ENCODE measurements around the gene PEX5L. TPM values are rescaled to one million over a fixed set of nuclear protein-coding genes. Genes with fewer than 3 reads are reported as not detected.

Gene PEX5L
- total RNA-seq, 1 experiment from 2014 or later = 0.47 TPM

DNA sequence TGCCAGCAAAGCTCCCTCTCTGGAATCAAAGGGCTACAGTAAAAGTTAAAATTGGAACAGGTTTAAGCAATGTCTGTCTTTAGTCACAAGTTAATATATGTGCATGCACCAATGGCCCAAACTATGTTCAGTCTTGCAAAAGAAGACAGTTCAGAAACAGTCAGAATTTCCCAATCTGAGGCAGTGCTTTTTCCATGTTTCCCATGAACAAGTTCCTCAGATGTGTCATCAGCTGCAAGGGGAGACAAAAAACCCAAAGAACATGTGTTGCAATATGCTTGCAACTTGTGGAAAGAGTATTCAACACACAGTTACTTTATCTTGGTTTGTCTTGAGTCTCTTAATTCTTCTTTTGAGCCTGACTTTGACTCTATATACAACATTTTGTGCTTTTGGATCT is 235.5 kb downstream of the PEX5L start:
- ChIA-PET CTCF (interaction anchor here (0.7 to 1.8 kb wide), 6 partner anchors 9 to 794 kb away, joined by 3 to 7 read pairs (median 4); no protein-coding TSS in a partner anchor), POLR2A (interaction anchor here (0.6 to 1.6 kb wide), 4 partner anchors 11 to 517 kb away, joined by 3 to 8 read pairs (median 4); no protein-coding TSS in a partner anchor)
- DNase-seq (ENCODE audit: unreplicated experiment) = peak; percentile 97
- intact Hi-C loops (cut with micrococcal nuclease) = no loop called here
- no peak overlapping the region for H3K4me3 Mint-ChIP-seq (ENCODE audit: unreplicated experiment)
- BruUV-seq (replicated peaks) = no TSS peak
- no peaks in the 10 kb centered on the region for H3K9me3 Mint-ChIP-seq (ENCODE audit: unreplicated experiment)
- peaks cover 17% of the 10 kb centered on the region for H3K4me1 Mint-ChIP-seq (ENCODE audit: insufficient read depth, unreplicated experiment)
- peak overlapping the region; percentile 83 for H3K27ac Mint-ChIP-seq (ENCODE audit: low read depth, unreplicated experiment)
- no peaks in the 10 kb centered on the region for H3K36me3 Mint-ChIP-seq (ENCODE audit: insufficient read depth, unreplicated experiment)
- H3K27me3 Mint-ChIP-seq (ENCODE audit: insufficient read depth, unreplicated experiment) = no peaks in the 10 kb centered on the region
- TF ChIP-seq, protein P1, sequence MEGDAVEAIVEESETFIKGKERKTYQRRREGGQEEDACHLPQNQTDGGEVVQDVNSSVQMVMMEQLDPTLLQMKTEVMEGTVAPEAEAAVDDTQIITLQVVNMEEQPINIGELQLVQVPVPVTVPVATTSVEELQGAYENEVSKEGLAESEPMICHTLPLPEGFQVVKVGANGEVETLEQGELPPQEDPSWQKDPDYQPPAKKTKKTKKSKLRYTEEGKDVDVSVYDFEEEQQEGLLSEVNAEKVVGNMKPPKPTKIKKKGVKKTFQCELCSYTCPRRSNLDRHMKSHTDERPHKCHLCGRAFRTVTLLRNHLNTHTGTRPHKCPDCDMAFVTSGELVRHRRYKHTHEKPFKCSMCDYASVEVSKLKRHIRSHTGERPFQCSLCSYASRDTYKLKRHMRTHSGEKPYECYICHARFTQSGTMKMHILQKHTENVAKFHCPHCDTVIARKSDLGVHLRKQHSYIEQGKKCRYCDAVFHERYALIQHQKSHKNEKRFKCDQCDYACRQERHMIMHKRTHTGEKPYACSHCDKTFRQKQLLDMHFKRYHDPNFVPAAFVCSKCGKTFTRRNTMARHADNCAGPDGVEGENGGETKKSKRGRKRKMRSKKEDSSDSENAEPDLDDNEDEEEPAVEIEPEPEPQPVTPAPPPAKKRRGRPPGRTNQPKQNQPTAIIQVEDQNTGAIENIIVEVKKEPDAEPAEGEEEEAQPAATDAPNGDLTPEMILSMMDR (IDR thresholded peaks at IDR 0.05; ENCODE audit: unreplicated experiment) = no peak

DNA sequence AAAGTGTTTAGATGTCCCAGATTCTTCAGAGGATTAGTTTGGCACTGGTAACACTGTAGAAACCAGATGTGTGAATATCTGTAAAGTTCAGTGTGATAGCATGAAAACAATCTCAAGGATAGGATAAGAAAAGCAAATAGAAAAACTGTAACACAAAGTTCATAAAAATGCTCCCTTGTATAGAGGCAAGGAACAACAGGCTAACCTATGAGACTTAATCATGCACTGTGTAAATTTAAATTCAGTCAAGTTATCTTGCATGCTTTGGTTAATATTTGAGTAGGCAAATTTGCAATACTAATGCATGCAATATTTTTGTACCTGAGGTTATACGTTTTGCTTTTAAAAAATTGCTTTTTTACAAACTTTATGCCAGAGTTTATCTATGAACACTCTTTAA is 239.5 kb downstream of the PEX5L start:
- H3K36me3 Mint-ChIP-seq (ENCODE audit: insufficient read depth, unreplicated experiment) = no peaks in the 10 kb centered on the region
- no peak overlapping the region for H3K4me3 Mint-ChIP-seq (ENCODE audit: unreplicated experiment)
- H3K4me1 Mint-ChIP-seq (ENCODE audit: insufficient read depth, unreplicated experiment) = peaks cover 12% of the 10 kb centered on the region
- ChIA-PET POLR2A (no interaction called here), CTCF (interaction anchor here (1.6 kb wide), 1 partner anchor 14 kb away, joined by 3 read pairs; no protein-coding TSS in a partner anchor)
- H3K27me3 Mint-ChIP-seq (ENCODE audit: insufficient read depth, unreplicated experiment) = no peaks in the 10 kb centered on the region
- TF ChIP-seq, protein P1 (IDR thresholded peaks at IDR 0.05; ENCODE audit: unreplicated experiment) = no peak
- DNase-seq (ENCODE audit: unreplicated experiment) = no peak
- intact Hi-C loops (cut with micrococcal nuclease) = no loop called here
- H3K9me3 Mint-ChIP-seq (ENCODE audit: unreplicated experiment) = no peaks in the 10 kb centered on the region
- H3K27ac Mint-ChIP-seq (ENCODE audit: low read depth, unreplicated experiment) = no peak overlapping the region
- BruUV-seq (replicated peaks) = no TSS peak

DNA sequence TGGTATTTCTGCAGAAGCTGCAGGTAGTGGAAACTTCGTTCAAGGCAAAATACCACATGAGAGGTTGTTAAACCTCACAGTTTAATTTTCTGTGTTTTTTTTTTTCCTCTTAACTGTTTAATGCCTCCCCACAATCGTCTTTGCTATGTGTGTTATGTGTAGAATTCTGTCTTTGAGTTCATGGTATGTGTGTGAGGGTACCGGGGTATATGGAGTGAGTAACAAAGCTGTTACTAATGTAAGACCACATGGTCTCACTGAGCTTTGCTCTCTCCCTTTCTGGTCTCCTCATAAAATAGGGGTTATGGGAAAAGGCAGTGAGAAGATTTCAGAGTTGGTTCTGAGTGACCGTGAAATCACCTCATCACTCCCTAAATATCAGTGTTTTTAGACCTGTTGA is 240.3 kb downstream of the PEX5L start:
- Mint-ChIP-seq H3K4me3 (ENCODE audit: unreplicated experiment) (no peak overlapping the region), H3K36me3 (ENCODE audit: insufficient read depth, unreplicated experiment) (peaks cover 5% of the 10 kb centered on the region), H3K27me3 (ENCODE audit: insufficient read depth, unreplicated experiment) (no peaks in the 10 kb centered on the region), H3K27ac (ENCODE audit: low read depth, unreplicated experiment) (no peak overlapping the region), H3K9me3 (ENCODE audit: unreplicated experiment) (no peaks in the 10 kb centered on the region), H3K4me1 (ENCODE audit: insufficient read depth, unreplicated experiment) (peaks cover 12% of the 10 kb centered on the region)
- CTCF ChIA-PET = interaction anchor here (0.6 to 1.6 kb wide), 3 partner anchors 15 to 146 kb away, joined by 3 read pairs; no protein-coding TSS in a partner anchor
- POLR2A ChIA-PET = no interaction called here
- DNase-seq (ENCODE audit: unreplicated experiment) = no peak
- intact Hi-C loops (cut with micrococcal nuclease) = no loop called here
- BruUV-seq (replicated peaks) = no TSS peak
- TF ChIP-seq, protein P1 (IDR thresholded peaks at IDR 0.05; ENCODE audit: unreplicated experiment) = no peak

DNA sequence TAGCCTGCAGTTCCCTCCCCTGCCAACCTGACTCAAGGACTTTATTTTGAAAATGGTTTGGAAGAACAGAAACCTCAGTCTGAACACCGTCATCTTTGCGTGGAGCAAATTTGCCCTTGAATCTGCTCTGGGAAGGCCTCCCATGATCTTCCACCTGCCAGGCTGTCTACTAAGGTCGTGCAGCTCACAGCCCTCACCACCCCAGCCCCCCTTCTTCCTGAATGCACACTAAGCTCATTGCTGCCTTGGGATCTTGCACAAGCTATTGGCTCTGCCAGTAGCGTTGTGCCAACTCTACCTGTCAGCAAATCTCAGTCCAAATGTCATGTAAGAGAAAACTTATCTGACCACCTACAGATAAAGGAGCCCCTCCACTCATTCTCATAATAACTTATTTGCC is 242.4 kb downstream of the PEX5L start:
- H3K9me3 Mint-ChIP-seq (ENCODE audit: unreplicated experiment) = no peaks in the 10 kb centered on the region
- H3K27me3 Mint-ChIP-seq (ENCODE audit: insufficient read depth, unreplicated experiment) = no peaks in the 10 kb centered on the region
- no peak overlapping the region for H3K4me3 Mint-ChIP-seq (ENCODE audit: unreplicated experiment)
- DNase-seq (ENCODE audit: unreplicated experiment) = peak; percentile 12
- H3K27ac Mint-ChIP-seq (ENCODE audit: low read depth, unreplicated experiment) = no peak overlapping the region
- TF ChIP-seq, protein P1 (IDR thresholded peaks at IDR 0.05; ENCODE audit: unreplicated experiment) = no peak
- ChIA-PET POLR2A (interaction anchor here (0.9 to 2.0 kb wide), 2 partner anchors 9 to 808 kb away, joined by 4 read pairs; no protein-coding TSS in a partner anchor), CTCF (interaction anchor here (0.6 to 1.3 kb wide), 2 partner anchors 26 to 57 kb away, joined by 3 to 5 read pairs; no protein-coding TSS in a partner anchor)
- intact Hi-C loops (cut with micrococcal nuclease) = no loop called here
- BruUV-seq (replicated peaks) = no TSS peak
- peaks cover 5% of the 10 kb centered on the region for H3K36me3 Mint-ChIP-seq (ENCODE audit: insufficient read depth, unreplicated experiment)
- H3K4me1 Mint-ChIP-seq (ENCODE audit: insufficient read depth, unreplicated experiment) = no peaks in the 10 kb centered on the region

Data from MCF 10A (cell line).